Measurements from ENCODE around the gene PMAIP1. TPM values are rescaled to one million over a fixed set of nuclear protein-coding genes. Genes with fewer than 3 reads are reported as not detected.

Gene PMAIP1
- total RNA-seq, 2 donors from 2014 or later = 2.1 to 4.1 TPM

- DNase-seq (ENCODE audit: low spot score) = no peak
- Histone ChIP-seq H3K9me3 (no peaks in the 10 kb centered on the region), H3K27ac (no peak overlapping the region), H3K4me1 (replicated peaks) (no peaks in the 10 kb centered on the region), H3K27me3 (replicated peaks; ENCODE audit: insufficient read depth) (no peaks in the 10 kb centered on the region), H3K36me3 (no peaks in the 10 kb centered on the region), H3K4me3 (no peak overlapping the region)
- TF ChIP-seq POLR2A (IDR thresholded peaks at IDR 0.05) = no peak
- TF ChIP-seq POLR2AphosphoS5 (IDR thresholded peaks at IDR 0.05) = no peak
- no peak for TF ChIP-seq CTCF (IDR thresholded peaks at IDR 0.05)
- intact Hi-C loops (cut with DNase I) = no loop called here
- WGBS = 78% methylated on average over 4 of the region's 4 CpGs
Observed at GRCh38 chr18:59861009-59861408, 38.8 kb upstream of the PMAIP1 start.

GRCh38 chr18:59861963-59862819, 37.6 kb upstream of the PMAIP1 start:
- TF ChIP-seq CTCF (IDR thresholded peaks at IDR 0.05) (no peak), POLR2AphosphoS5 (IDR thresholded peaks at IDR 0.05) (no peak)
- Histone ChIP-seq H3K4me3 (no peak overlapping the region), H3K4me1 (replicated peaks) (no peaks in the 10 kb centered on the region), H3K27ac (no peak overlapping the region), H3K36me3 (no peaks in the 10 kb centered on the region), H3K27me3 (replicated peaks; ENCODE audit: insufficient read depth) (no peaks in the 10 kb centered on the region), H3K9me3 (no peaks in the 10 kb centered on the region)
- intact Hi-C loops (cut with DNase I) = no loop called here
- 58% methylated on average over 7 of the region's 7 CpGs for WGBS
- DNase-seq (ENCODE audit: low spot score) = no peak

GRCh38 chr18:59865241-59865986, 34.4 kb upstream of the PMAIP1 start:
- H3K27ac ChIP-seq = no peak overlapping the region
- H3K9me3 ChIP-seq = no peaks in the 10 kb centered on the region
- 83% methylated on average over 6 of the region's 6 CpGs for WGBS
- H3K4me3 ChIP-seq = no peak overlapping the region
- DNase-seq (ENCODE audit: low spot score) = no peak
- no peaks in the 10 kb centered on the region for H3K4me1 ChIP-seq (replicated peaks)
- H3K36me3 ChIP-seq = no peaks in the 10 kb centered on the region
- H3K27me3 ChIP-seq (replicated peaks; ENCODE audit: insufficient read depth) = no peaks in the 10 kb centered on the region
- TF ChIP-seq CTCF (IDR thresholded peaks at IDR 0.05) = no peak
- TF ChIP-seq POLR2AphosphoS5 (IDR thresholded peaks at IDR 0.05) = no peak
- no peak for TF ChIP-seq POLR2A (IDR thresholded peaks at IDR 0.05)
- intact Hi-C loops (cut with DNase I) = no loop called here

GRCh38 chr18:59866551-59867269, 33.1 kb upstream of the PMAIP1 start:
- DNase-seq (ENCODE audit: low spot score) = no peak
- intact Hi-C loops (cut with DNase I) = no loop called here
- WGBS = 95% methylated on average over 2 of the region's 2 CpGs

More at GRCh38 chr18:59866551-59867269, 33.1 kb upstream of the PMAIP1 start:
- Histone ChIP-seq H3K27ac (no peak overlapping the region), H3K27me3 (replicated peaks; ENCODE audit: insufficient read depth) (no peaks in the 10 kb centered on the region), H3K4me1 (replicated peaks) (no peaks in the 10 kb centered on the region), H3K9me3 (no peaks in the 10 kb centered on the region), H3K36me3 (no peaks in the 10 kb centered on the region), H3K4me3 (no peak overlapping the region)
- TF ChIP-seq POLR2AphosphoS5 (IDR thresholded peaks at IDR 0.05) (no peak), CTCF (IDR thresholded peaks at IDR 0.05) (no peak), POLR2A (IDR thresholded peaks at IDR 0.05) (no peak)
